ENCODE results near the gene EHD1.

Gene EHD1

DNA sequence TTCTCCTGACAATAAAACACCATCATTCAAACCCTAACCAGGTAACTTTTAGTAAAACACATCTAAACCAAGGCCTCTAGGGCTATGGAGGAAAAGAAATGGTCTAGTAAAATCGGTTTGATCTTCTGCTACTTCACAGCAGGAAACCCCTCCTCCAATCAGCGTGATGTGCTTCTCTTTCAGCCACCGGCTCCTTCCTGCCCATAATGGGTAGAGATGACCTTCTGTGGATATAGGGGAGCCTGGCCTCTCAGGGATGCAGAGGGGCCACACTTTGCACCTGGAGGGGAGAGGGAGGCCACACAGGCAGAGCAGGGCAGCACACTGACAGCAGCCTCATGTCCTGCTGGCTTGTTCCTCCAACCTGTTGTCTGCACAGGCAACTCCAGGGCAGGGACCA is 6.9 kb downstream of the EHD1 start:
- no peak for FAIRE-seq

DNA sequence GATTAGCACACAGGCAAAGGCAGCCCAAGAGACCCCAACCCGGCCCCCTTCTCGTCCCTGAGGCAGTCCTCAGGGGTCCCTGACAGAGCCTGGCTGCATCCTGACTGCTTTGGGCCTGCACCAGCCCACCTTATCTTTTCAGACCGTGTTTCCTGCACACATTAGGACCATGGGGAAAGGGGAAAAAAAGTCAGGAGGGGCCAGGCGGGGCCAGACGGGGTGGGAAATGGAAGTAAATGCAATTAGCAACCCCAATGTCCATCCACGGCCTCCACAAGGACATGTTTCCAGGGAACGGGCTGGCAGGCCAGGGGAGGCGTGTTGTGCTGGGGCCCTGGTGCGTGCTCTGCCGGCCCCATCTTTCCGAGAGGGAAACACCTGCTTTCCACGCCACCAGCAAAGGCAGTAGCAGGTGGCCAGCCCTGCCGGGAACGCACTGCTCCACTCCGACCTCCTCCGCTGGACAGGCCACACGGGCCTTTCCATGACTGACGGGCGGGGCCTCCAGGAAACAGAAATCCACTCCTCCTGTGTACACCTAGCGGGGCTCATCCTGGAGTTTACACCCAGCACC is 7.4 kb downstream of the EHD1 start:
- FAIRE-seq: no peak

- FAIRE-seq: no peak
These were observed 8.1 kb downstream of the EHD1 start for GRCh38 chr11:64870176-64870892.

DNA sequence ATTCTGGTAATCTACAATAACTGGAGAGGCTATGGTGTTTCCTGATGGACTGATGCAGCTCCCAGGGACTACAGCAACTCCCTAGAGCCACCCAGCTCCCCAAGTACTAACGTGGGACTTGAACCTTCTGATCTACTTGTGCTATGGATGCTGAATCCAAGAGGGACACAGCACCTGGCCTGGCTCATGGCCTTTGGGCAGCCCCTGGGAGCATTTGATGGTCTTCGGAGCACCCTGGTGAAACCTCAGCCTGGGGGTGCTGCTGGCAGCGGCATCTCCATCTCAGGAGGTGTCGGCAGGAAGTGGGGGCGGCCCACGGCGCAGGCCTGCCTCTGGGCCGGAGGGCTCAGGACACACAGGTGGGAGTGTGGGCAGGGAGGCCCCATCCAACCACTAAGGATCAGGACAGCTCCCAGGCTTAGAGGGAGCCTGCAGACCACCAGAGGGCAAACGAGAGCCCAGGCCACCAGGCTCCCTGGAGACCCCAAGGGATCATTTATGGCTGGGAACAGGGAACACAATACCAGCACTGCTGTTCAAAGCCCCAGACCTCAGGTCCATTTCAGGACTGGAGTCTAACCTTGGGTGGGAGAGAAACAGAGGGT is 8.7 kb downstream of the EHD1 start:
- FAIRE-seq: no peak

DNA sequence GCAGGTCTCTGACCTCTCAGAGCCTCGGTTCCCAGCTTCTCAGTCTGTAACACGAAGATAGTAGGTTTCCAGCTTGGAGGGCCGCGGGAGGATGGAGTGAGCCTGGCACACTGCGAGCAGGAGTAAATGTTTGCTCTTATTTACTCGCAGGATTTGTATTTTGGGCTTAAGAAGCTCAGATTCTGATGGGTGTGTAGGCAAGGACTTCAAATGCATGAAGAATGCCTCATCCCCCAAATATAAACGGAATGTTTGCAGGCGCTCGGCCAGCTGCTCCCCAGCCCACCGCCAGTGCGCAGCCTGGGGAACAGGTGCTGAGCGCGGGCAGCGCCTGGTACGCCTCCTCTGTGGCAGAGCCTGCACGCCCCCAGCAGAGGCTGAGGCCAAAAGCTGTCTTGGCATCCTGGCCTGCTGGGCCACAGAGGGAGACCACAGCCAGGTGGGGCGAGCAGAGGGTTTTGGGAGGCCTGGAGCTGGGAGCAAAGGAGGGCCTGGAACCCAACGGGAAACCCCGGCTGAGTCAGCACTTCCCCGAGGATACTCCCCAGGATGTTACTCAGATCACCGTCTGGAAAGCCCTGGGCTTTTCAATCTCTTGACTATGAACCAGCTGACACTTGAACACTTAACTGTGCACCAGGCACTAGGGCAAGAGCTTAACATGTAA is 9.4 kb downstream of the EHD1 start:
- no peak for FAIRE-seq

DNA sequence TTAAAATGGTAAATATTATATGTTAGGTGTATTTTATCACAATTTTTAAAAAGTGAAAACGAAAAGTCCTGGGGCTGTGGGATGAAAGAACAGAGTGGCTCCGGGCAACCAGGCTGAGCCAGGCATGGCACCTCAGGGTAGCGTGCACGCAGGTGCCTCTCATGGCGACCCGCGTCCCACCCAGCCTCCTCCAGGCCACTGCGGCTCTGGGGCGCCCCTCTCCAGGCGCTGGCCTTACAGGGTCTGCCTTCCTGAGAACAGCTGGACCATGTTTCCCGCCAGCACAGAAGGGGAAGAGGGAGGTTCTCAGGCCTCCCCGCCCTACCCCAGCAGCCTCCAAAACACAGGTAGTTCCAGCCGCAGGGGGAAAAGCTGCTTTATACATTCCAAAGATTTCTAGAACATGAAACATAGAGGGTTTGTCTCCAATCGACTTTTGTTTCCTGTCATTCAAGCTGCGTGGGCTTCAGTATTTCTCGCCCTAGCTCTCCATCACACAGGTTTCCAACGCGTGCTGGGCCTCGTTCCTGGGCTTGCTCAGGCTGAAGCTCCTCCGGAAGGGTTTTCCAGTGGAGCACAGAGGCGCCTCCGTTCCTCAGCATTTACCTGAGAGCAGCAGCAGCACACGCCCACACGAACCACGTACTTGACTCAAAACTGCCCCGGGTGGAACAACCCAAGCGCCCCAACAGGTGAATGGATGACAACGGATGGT is 10.5 kb downstream of the EHD1 start:
- FAIRE-seq: no peak

DNA sequence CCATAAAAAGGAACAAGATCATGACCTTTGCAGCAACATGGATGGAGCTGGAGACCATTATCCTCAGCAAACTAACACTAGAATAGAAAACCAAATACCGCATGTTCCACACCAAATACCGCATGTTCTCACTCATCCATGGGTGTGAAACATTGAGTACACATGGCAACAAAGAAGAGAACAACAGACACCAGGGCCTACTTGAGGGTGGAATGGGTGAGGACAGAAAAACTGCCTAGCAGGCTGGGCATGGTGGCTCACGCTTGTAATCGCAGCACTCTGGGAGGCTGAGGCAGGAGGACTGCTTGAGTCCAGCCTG is 12.3 kb downstream of the EHD1 start:
- no peak for FAIRE-seq

GRCh38 chr11:64865286-64866172 is 12.9 kb downstream of the EHD1 start:
- FAIRE-seq: peak; percentile 28

- FAIRE-seq: no peak
These were observed 13.7 kb downstream of the EHD1 start for GRCh38 chr11:64864473-64865285.

DNA sequence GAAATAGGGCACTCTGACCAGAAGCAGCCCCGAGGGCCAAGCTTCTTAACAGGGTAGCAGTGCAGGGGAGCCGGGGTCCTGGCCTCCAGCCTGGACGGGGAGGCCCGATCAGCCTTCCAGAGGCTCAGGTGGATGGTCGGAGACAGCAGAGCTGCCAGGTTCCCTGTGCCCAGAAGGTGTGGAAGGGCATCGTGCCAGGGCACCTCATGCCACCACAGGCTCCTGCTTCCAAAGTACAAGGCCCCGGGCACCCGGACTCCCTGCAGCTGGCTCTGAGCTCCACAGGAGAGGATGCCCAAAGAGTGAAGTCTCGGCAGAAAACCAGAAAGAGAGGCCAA is 14.3 kb downstream of the EHD1 start:
- FAIRE-seq: no peak

DNA sequence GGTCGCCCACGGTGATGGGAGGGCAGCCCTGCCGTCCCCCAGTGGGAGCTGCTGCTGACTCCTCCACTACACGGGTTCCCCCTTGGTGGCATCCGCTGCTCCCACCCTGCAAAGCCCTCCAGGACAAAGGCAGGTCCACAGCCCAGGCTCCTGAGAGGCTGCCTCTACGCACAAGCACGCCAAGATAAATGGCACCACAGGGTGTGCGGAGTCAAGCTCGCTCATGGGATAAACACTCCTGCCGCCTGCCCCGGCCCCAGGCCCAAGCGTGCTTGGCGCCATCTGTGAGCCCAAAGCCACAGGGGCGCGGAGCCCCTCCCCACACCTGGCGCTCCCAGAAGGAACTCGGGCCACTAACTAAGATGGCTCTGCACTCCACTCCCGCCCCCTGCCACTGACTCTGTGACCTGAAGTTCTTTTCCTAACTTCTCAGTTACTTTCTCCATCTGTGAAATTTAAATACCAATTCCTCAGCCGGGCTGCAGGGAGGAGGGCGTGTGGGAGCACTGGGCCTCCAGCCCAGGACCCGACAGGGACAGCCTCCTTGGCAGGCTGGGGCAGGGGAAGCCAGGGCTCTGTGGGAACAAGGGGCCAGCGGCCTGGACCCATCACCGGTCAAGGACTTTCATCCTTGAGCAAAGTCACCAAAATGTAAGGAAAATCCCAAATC is 14.9 kb downstream of the EHD1 start:
- FAIRE-seq: no peak

DNA sequence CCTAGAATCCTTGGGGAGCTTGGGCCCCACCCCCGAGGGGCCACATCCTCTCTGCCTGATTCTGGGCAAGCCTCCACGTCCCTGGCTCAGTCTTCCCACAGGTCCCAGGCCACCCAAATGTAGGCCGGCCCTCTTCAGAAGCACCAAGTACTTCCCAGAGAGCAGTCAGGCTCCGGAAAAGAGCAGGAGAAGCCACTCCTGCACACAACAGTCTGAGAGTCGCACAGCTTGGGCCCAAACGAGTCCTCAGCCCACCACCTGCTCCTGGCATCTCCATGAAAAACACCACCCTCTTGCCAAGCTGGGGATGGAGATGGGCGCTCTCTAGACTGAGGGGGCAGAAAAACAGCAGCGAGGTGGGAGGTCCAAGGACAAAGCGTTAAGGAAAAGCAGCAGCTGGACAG is 15.4 kb downstream of the EHD1 start:
- no peak for FAIRE-seq

GRCh38 chr11:64861227-64861975 is 17.0 kb downstream of the EHD1 start:
- no peak for FAIRE-seq

DNA sequence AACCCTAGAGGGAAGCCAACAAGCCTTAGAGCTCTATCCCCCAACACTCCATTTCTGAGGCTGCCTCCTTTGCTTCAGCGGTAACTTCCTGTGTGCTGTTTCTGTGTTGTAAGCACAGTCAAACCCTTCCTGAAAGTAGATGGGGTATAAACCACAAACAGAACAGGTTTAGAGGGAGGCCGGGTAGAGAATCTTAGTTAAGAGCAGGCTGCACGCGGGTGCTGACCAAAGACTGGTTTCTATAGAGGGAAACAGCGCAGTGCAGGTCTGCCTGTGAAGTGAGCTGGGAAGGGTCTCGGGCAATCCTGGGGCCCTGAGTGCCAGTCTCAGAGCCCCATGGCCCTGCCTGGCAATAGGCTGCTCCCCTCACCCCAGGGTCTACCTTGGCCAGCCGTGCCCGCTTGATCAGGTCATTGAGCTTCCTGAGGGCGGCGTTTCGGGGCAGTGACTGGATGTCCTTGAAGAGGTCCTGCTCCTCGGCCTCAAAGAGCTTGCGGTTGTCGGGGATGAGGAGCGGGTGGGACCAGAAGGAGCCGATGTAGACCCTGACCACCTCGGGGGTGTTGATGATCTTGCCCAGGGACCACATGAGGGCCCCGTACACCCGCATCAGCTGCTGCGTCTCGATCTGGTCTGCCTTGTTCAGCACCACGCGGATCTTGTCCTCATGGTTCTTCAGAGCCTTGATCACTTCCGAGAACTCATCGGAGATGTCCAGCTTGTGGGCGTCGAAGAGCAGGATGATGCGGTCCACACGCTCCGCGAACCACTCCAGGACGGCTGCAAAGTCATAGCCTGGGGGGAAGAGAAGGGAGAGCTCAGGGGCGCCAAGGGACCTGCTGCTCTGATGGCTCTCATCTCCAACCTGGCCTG is 18.6 kb downstream of the EHD1 start:
- no peak for FAIRE-seq

DNA sequence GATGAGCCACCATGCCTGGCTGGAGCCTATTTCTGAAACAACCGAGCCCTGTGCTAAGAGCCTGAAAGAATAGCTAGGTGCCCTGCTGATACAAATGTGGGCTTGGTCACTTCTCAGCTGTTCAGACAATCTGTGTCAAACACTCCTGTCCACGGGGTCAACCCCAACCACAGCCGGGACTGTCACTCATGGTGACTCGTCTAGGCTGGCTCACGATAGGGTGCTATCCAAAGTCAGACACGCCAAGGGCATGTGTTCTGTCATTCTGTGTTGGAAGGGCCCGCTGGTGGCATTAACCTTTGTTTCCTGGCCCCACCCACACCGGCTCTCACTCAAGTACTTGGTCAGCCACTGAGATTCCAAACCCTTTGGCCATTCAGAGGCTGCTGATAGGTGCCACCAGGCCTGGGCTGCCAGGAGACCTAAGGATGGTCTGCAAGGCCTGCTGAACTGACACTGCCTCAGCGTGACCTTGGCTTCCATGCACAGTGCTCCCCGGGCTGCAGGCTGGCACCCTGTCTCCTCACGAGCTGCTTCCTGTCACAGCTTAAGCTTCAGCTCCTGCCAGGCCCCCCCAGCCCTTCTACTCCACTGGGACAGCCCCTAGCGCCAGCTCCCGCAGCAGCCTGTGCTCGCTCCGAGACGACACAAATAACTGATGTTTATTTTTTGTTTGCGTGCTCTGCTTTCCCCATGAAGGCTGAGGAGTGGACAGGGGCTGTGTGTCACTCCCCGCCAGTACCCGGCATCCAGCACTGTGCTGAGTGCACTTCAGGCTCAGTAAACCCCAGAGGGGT is 19.8 kb downstream of the EHD1 start:
- FAIRE-seq: no peak

DNA sequence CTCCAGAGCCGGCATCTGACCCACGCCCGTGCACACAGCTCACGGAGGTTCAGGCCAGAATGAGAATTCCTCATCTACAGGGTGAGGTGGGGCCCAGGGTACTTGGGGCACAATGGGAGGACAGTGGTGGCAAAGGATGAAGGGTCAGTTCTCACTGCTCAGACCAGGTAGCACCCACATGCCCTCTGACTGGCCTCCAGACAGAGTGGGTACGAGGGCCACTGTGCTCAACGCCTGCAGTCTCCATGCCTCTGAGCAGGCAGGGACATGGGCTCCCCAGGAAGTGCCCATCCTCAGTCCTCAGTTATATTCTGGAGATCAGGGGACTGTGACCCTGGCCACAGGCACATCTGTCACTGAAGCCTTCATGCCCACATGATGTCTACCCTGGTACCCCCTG is 20.9 kb downstream of the EHD1 start:
- no peak for FAIRE-seq

DNA sequence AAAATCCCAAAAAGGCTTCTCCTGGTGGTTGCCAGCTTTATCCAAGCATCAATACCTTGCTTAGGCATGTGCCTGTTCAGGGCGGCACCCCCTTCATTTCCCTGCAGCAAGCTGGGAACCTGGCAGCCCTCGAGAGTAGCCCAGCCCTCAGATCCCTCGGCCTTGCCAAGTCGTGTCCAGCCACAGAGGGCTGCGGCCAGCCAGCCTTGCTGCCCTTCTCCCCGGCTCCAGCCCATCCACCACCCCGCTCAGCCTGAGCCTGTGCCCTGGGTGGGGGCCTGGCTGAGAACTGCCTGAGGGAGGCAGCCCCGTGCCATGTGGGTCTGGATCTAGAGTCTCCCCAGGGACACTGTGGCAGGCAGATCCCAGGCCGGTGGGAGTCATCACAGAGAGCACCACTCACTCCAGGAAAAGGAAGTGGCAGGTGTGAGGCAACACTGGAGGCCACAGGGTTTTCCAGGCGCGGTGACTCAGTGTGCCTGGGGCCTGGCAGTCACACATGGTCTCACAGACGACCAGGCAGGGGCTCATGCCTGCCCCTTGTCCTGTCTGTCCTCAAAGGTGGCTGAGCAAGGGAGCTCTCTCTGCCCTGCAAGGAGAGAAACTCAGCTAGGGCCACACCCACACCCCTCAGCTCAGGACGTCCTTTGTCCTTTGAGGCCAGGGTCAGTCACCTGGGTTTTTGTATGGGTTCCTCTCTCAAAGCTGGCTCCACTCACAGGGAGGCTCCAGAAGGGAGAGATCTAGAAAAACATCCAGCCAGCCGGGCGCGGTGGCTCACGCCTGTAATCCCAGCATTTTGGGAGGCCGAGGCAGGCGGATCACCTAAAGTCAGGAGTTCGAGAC is 21.8 kb downstream of the EHD1 start:
- FAIRE-seq: no peak
